GM18499 (cell line): ENCODE results near the gene GLYR1.

Source experiments
- ATAC-seq: cut with Tn5 transposase; IDR thresholded peaks from one replicate; pipeline ENCODE4 v1.9.1; 2021; ENCODE audit warnings: moderate number of reproducible peaks; ENCODE audit not compliant: insufficient read depth, unreplicated experiment

The GLYR1 gene

GRCh38 chr16:4769306-4769638, 77.8 kb downstream of the GLYR1 start:
- no peak for ATAC-seq

GRCh38 chr16:4768549-4769305, 78.4 kb downstream of the GLYR1 start:
- ATAC-seq, result no peak

GRCh38 chr16:4767872-4768548, 79.1 kb downstream of the GLYR1 start:
- ATAC-seq, result no peak

GRCh38 chr16:4766875-4767628, 80.0 kb downstream of the GLYR1 start, which contains the start of gene ZNF500:
Gene ZNF500 (minus strand): TSS chr16:4767162. CDS start chr16:4765978, 1,184 bp downstream.
- ATAC-seq, result peak; percentile 58

GRCh38 chr16:4765511-4766474, 81.3 kb downstream of the GLYR1 start:
- ATAC-seq, result no peak

GRCh38 chr16:4763791-4764190, 83.3 kb downstream of the GLYR1 start:
- no peak for ATAC-seq

- no peak for ATAC-seq
Measured at GRCh38 chr16:4762205-4762604, 84.9 kb downstream of the GLYR1 start.

GRCh38 chr16:4760221-4760910, 86.7 kb downstream of the GLYR1 start:
- no peak for ATAC-seq

- no peak for ATAC-seq
Measured at GRCh38 chr16:4755687-4756086, 91.4 kb downstream of the GLYR1 start.

GRCh38 chr16:4754865-4755264, 92.2 kb downstream of the GLYR1 start:
- ATAC-seq, result no peak

GRCh38 chr16:4753227-4753626, 93.9 kb downstream of the GLYR1 start:
- ATAC-seq, result no peak
